Gastrocnemius medialis (tissue), 4 donors: ENCODE measurements around the gene NRCAM.

Experiments used
- CTCF ChIP-seq, 5 experiments: fragments of 450-650 bp in 3 of 5; fragments of 200-600 bp in 2 of 5; sonication (generic) in 2 of 5; IDR thresholded peaks in 4 of 5; conservative IDR thresholded peaks in 1 of 5; 1 replicate in 4 of 5; 2 replicates in 1 of 5; pipeline ENCODE4 v1.5.1; 2016 to 2019; ENCODE audit warnings: antibody characterized with exemption in 5 of 5, mild to moderate bottlenecking in 3 of 5, moderate library complexity in 3 of 5
- POLR2A ChIP-seq, 2 donors: fragments of 450-650 bp; IDR thresholded peaks; one replicate each; pipeline ENCODE4 v1.6.1; 2017; ENCODE audit warnings: antibody characterized with exemption in 2 of 2, mild to moderate bottlenecking in 2 of 2, moderate library complexity in 2 of 2

DNA sequence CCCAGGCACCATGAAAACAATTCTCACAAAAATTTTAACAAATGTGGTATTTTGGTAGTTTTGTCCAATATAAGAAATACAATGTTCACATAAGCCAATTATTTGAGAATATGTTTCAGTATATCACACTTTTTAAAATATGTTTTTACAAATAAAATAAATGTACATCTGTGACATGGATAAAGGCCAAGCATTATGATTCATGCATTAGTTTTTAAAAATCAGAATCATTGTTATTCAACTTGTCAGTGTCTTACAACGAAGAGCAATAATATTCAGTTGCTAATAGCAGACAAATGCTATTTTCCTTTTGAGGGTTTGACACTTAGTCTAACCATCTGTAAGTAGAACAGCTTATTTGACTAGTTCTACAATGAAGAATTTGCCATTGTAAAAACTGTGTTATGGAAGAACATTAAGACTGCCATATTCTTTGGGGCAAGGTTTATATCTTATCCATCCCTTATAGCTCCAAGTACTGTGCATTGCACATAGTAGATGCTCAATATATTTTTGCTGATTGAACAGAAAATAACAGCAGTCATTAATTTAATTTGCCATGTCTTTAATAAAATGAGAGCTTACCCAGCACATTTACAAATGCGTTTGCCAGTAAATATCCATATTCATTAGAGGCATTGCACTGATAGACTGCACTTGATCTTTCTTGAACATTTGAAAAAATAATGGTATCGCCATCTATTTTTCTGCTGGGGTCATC is 258.7 kb downstream of the NRCAM start:
- no peak for TF ChIP-seq POLR2A (IDR thresholded peaks at IDR 0.05)
- no peak for TF ChIP-seq CTCF (IDR thresholded peaks at IDR 0.05 in 4 of 5, conservative IDR thresholded peaks at IDR 0.05 in 1 of 5)
